HG02610 (cell line): ENCODE results near the gene CELA1.
"Not testable (repeated sequence)": the region's sequence is repeated elsewhere in the genome, so short reads cannot be mapped to it uniquely, and the experiment has no call there.

Experiments
- ATAC-seq: cut with Tn5 transposase; IDR thresholded peaks from one replicate; pipeline ENCODE4 v1.9.1; 2021; ENCODE audit warnings: mild to moderate bottlenecking, moderate library complexity; ENCODE audit not compliant: unreplicated experiment

The CELA1 gene

DNA sequence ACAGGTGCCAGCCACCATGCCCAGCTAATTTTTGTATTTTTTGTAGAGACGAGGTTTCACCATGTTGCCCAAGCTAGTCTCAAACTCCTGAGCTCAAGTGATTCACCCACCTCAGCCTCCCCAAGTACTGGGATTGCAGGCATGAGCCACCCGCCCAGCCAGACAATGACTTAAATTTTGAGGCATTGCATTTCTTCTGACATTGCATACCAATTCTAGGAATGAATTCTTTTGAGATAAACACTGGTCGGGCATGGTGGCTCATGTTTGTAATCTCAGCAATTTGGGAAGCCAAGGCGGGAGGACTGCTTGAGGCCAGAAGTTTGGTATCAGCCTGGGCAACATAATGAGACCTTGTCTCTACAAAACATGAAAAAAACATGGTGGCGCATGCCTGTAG is 2.5 kb upstream of the CELA1 start:
- ATAC-seq = no peak

DNA sequence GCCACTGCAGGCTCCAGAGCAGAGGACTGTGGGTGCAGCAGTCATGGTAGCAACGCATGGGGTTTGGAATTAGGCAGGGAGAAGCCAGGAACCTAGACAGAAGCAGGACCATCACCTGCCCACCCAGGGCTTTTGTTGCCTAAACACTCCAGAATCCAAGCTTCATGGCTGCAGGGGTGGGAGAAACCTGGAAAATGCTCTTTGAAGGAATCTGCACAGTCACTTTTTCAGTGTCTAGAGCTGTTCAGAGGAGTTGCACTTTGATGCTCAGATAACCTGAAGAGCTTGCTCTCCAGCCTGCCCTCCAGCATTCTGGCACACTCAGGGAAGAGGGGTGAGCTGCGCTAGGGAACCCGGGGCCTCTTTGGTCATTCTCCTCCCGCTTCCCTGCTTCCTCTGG is 1.6 kb upstream of the CELA1 start:
- no peak for ATAC-seq

DNA sequence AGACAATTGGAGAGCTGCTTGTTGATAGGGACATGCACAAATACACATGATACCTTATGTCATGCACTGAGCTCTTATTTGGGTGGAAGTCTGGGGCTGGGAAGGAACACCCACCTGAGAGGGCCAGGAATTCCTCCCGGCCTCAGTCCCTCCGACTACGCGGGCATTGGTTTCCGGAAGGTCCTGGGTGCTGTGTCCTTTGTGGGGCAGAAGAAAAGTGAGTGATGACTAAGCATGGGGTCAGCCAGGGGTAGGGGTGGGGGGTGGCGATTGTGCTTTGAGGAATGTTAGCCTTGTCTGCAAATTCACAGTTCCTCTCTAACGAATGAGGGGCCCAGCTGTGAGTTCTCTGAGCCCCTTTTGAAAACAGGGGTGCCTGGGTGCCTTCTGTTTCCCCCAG is 798 bp downstream of the CELA1 start:
- no peak for ATAC-seq

DNA sequence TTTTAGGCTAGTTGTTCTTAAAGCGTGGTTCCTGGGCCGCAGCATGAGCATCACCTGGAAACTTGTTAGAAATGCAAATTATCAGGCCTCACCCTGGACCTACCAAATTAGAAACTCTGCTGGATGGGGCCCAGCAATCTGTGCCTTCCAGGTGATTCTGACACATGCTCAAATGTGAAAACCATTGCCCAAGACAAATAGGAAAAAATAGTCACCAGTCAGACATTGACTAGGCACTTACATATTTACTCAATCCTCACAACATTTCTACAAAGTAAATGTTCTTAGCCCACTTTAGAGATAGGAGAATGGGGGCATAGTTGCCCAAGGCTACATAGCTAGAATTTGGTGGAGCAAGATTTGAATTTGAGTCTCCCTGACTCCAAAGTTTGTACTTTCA is 3.3 kb downstream of the CELA1 start:
- ATAC-seq = no peak

DNA sequence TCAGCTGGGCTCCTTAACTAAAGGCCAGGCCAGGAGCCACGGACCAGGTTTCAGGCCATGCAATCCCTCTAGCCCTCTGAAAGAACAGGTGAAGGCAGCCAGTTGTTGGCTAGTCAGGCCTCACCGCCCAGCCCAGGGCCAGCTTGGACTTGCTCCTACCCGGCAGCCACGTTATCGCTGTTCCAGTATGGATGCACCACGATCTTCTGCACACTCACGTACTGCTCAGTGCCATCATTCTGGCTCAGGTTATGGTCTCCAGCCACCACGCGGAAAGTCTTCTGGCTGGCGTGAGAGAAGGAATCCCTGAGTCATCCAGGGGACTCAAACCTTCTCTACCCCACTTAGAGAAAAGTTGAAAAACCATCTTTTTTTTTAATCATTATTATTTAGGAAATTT is 4.1 kb downstream of the CELA1 start:
- no peak for ATAC-seq

DNA sequence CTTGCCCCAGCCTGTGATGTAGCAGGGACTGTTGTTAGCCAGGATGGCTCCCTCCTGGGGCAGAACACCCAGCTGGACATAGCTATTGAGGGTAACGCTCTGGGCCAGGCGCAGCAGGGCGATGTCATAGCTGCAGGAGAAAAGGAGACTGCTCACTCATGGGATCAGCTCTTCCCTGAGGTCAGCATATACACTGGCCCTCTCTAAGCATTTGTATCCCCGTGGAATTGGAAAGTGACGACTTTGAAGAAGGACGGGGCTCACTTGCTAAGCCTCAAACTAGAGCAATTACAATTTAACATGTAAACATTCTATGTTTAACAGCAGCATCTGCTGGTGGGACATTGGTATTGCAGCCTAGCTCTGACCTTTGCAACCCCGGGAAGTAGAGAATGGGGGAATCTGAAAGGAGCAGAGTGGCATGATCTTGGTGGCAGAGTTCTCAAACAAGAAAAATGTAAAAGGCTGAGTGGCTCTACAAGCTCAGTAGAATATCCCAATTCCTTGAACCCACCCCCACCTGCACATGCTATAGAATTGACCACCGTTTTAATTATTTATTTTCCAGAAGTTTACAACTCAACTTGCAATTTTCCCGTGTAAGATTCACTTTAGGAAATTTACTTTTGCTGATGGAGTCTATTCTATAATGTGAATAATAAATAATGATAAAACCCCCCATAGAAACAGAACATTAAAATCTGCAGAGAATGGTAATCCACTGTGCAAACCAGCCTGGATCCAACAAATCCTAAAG is 5.0 kb downstream of the CELA1 start:
- ATAC-seq = no peak

DNA sequence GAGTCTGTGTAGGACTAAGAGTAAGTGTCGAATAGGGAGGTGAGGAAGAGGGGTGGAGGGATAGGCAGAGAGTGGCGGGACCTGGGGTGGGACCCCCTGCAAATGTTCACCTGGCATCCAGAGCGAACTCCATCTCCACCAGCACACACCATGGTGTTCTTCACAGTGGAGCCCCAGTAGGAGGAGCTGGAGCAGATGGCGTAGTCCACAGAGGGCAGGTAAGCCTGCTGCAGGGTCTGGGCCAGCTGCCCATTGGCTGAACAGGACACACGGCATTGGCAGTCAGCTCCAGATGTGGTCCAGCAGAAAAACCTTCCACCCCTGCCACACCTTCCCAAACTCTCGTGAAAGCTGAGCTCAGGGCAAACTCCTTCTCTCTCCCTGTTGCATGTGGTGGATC is 6.7 kb downstream of the CELA1 start:
- no peak for ATAC-seq

DNA sequence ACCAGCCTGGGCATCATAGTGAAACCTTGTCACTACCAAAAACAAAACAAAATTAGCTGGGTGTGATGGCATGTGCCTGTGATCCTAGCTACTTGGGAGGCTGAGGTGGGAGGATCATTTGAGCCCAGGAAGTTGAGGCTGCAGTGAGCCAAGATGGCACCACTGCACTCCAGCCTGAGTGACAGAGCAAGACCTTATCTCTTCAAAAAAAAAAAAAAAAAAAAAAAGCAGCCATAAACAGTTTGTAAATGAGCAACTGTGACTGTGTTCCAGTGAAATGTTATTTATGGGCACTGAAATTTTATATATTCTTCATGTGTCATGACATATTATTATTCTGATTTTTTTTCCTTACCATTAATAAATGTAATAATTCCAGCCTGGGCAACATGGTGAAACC is 9.1 kb downstream of the CELA1 start:
- not testable (repeated sequence) for ATAC-seq

DNA sequence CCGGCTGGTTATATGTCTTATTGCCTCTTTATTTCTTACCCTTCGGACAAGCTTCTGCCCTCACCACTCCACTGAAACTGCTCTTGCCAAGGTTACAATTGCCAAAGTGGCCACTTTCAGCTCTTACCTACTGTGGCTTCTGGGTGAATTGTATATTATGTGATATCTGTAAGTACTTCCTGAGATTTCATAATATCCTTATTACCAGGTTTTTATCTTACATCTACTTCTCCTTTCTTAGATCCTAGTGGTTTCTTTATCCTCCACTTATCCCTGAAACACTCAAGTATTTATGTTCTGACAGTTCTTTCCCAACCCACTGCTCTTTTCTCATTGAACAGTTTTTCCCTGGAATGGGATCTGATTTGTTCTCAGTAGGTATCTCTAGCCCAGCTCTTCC is 10.5 kb downstream of the CELA1 start:
- ATAC-seq = no peak

DNA sequence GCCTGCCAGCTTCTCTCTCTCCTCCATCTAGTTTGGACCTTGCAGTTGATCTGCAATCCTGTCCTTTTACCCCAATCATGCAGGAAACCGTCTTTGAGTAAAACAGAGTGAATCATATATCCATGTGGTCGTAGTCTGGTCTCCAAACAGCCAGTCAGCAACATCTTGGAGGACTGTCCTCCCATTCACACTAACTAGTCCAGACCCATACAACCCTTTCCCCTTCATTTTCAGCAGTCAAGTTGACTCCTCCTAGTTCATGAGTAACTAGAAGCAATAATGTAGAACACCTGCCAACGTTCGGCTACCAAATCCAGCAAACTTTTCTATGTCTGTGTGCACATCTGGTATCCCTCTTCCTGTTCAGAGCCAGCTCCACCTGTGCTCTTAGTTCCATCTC is 11.7 kb downstream of the CELA1 start:
- ATAC-seq = no peak

DNA sequence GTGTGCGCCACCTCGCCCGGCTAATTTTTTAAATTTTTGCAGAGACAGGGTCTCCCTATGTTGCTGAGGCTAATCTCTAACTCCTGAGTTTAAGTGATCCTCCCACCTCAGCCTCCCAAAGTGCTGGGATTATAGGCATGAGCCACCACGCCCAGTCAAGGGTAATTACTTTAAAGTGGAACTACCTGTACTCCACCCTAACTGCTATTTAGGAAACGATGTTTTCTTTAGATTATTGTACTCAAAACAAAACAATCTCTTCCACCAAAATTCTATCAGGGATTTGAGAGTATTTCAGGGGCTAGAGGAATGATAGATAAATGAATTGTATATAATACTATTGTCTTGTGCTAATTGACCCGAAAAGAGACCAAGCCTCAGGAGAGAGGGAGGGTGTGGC is 12.9 kb downstream of the CELA1 start:
- no peak for ATAC-seq

DNA sequence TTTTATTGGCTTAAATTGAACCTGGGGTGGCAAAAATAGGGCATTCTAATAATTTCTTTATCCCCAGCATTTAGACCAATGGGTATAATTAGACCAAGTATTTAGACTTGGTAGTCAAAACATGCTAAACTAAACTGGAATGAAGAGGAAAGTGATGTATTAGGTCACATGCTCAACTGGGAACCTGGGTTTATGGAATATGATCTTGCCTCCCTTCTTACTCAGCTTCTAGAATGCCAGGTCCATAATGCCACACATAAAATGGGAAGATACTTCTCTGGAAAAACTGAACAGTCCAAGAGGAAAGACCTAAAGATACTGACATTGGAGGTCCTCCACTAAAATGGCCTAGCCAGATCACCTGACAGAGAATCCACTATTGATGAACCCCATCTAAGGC is 16.3 kb downstream of the CELA1 start:
- no peak for ATAC-seq

DNA sequence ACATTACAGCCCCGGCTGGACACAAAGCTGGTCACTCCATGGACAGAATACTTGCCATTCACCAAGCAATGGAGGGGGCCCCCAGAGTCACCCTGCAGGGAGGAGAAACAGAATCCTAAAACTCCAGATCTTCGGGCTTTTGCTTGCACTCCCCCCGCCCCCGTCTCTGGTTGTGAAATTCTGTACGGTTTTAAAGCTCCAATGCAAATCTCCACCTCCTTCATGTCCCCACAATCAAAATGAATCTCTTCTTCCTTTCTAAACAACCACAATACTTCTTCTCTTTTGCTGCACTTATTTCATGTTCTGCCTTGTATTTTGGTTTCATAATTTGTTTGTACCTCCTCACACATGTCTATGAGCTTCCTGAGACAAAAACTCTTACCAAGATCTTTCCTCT is 16.7 kb downstream of the CELA1 start:
- ATAC-seq = no peak

DNA sequence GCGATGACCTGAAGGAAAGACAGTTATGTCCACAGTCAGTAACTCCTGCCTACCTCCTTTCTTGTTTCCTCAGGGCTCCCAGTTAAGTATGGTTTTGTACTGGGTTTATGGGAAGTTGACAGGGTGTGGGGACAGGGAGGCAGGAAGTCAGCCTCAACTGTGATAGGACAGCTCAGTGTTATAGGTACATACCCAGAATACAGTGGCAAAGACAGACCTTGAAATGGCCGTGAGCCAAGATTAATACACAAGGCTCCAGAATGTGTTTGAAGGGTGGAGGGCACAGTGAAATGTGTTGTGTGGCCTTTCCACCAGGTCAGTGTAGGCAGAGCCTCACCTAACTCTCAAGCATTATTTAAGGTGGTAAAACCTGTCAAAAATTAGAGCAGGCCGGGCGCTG is 17.9 kb downstream of the CELA1 start:
- ATAC-seq = no peak

DNA sequence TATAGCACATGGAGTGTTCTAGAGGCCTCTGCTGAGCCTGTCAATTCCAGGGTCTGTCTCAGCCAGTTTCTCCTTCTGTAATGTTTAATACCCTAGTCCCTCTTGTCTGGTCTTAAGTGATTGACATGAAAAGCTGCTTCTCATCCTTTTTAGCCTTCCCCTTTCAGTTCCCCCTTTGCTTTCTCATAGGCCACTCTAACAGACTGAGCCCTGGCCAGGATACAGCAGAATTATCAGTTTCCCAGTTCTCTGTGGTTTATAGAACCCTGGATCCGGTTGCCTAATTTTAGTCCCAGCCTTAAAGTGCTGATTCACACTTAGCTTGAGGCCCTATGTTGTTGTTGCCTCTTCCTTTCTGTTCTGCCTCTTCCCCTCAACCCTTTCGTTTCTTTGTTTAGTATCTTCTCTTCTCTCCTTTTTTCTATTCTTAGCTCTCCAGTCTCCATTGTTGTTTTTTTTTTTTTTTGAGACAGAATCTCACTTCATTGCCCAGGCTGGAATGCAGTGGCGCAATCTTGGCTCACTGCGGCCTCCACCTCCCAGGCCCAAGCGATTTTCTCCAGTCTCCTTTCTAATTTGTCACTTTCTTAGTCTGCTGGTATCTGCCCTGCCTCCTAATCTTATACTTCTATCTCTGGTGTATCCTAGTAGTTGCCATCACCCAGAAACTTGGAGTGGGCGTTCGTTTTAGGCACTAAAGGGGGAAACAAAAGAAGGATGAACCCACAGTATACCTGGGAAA is 19.6 kb downstream of the CELA1 start:
- peak; percentile 37 for ATAC-seq

DNA sequence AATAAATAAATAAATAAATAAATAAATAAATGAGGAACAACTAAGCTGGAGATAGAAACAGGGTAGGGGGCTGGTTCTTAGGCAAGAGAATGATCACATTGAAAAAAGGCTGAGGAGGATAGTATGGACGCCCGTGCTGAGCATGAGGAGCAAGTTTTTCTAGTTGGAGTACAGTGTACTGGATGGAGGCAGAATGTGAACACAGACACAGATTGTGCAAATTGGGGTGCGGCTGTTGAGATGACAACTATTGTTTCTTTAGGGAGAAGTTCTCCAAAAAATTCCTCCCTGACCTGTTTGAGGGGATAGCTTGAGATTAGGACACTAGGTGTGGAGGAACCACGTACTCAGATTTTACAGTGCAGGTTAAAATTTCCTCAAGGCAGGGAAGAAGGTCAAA is 21.5 kb downstream of the CELA1 start:
- no peak for ATAC-seq

DNA sequence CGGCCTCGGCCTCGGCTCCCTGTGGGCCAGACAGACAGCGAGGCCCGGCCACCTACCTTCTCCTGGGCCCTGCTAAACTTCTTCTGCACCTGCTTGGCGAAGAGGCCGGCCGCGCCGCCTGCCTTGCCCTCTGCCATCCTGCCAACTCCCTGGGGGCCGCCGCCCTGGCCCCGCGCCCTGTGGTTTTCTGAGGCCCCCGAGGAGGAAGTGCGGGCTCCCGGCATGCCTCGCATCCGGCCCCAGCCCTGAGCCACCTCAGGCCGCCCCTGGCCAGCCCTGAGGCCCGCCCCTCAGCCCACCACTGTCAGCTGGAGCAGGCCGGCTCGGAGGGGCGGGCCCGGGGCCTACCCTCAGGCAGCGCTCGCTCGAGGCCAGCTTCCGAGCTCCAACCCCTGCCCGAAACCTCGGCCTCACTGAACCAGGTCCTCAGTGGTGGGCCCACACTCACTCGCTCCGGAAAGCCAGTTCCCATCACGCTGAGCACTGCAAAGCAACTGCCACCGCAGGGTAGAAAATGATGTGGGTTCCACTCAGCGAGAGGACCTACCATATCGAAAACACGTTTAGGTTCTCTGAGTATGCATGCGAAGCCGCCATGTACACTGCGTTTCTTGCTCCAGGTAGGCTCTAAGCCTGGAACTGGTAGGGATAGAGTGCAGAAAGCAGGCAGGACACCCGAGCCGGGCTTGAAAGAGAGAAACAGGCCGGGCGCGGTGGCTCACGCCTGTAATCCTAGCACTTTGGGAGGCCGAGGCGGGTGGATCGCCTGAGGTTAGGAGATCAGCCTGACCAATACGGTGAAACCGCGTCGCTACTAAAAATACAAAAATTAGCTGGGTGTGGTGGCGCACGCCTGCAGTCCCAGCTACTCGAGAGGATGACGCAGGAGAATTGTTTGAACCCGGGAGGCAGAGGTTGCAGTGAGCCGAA is 22.2 kb downstream of the CELA1 start, which contains the start of gene BIN2:
Gene BIN2, minus strand, starts transcription at position 209 of the 930 bp plus-strand sequence. Its CDS starts 72 bp downstream, at position 137.
- ATAC-seq = peak; percentile 68

DNA sequence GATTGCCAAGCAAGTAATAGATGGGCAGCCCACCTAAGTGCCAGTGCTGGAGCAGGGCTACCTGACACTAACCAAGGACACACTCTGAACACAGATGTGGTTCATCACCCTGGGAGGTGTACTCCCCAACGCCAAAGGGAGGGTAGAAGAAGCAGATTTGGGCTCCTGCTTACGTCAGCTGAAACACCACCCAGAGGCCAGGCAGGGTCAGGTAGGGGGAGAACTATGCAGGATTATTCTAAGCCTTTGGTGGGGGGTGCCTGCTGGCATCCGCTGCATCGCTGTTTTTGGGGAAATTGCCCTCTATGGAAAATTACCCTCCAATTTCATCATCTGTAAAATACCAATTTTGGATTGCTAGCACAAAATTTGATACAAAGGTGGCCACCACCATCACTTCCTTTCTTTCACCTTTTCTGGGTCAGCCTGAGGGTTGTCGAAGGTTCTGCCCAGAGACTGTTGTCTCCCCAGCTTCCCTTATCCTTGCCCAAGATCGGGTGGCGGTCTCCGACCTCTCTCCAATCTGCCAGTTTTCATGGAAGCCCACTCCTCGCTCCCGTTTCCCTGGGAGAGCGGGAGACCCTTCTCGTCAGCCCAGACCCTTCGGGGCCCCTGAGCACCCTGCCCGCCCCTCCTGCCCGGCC is 23.0 kb downstream of the CELA1 start:
- ATAC-seq = no peak

DNA sequence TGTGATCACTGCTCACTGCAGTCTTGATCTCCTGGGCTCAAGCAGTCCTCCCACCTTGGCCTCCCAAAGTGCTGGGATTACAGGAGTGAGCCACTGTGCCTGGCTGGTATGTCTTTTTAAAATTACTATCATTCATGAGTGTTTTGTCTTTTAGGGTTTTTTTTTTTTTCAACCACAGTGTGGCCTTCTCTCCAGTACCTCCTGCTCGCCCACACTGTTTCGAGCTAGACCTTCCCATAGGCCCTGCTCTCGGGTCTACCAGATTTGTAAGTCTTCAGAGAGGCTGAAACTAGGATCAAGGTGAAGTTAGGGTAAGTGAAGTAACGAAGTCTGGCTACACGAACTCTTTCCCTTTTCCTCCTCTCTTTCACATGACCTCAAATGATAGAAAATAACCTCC is 24.0 kb downstream of the CELA1 start:
- no peak for ATAC-seq

DNA sequence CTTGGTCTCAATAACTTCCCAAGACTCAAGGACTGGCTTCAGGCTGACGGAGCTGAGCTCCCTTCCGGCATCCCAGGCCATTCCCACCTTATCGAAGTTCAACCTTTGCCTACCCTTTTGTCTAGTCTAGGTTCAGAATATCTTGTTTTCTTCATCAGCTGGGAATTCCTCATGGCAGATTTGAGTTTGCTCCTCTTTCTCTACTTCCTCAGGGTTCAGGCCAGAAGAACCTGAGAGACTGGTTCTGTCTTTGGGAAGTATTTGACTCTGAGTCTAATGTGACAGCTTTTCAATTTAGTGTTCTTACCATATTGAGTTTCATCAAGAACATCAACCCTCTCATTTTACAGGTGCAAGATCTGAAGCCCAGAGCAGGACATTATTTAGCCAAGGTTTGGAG is 24.6 kb downstream of the CELA1 start:
- no peak for ATAC-seq
